HepG2 (cell line): ENCODE data around the gene IQGAP3. TPM values are rescaled to one million over a fixed set of nuclear protein-coding genes. Genes with fewer than 3 reads are reported as not detected.

Source experiments
- GABPB1 ChIP-seq: IDR thresholded peaks from 2 replicates; pipeline ENCODE4 v1.6.1; 2016; ENCODE audit warnings: mild to moderate bottlenecking, missing genetic modification reagents, moderate library complexity, missing compliant biosample characterization
- HNRNPUL1 ChIP-seq: fragments of 200-400 bp; formaldehyde crosslinking; IDR thresholded peaks from 2 replicates; pipeline ENCODE4 v1.6.1; 2017; ENCODE audit warnings: low read depth, mild to moderate bottlenecking, low read length, moderate library complexity
- NR2F6 ChIP-seq, 2 experiments: IDR thresholded peaks; 2 replicates each; pipeline ENCODE4 v1.6.1; 2016; ENCODE audit warnings: antibody characterized with exemption in 1 of 2, mild to moderate bottlenecking in 1 of 2
- SALL2 ChIP-seq: sonication (generic); formaldehyde crosslinking; IDR thresholded peaks from 2 replicates; pipeline ENCODE4 v1.8.1; 2023; ENCODE audit warnings: mild to moderate bottlenecking, missing genetic modification reagents, inconsistent platforms
- SRY ChIP-seq: sonication (generic); formaldehyde crosslinking; IDR thresholded peaks from 2 replicates; pipeline ENCODE4 v1.8.0; 2022; ENCODE audit warnings: mild to moderate bottlenecking, missing genetic modification reagents
- YY1 ChIP-seq: IDR thresholded peaks from 2 replicates; pipeline ENCODE4 v1.6.1; 2011; ENCODE audit warnings: low read length, low read depth, moderate library complexity, mild to moderate bottlenecking; ENCODE audit not compliant: insufficient read depth, insufficient replicate concordance
- ZNF34 ChIP-seq: sonication (generic); formaldehyde crosslinking; IDR thresholded peaks from 2 replicates; pipeline ENCODE4 v1.4.0; 2020; ENCODE audit warnings: mild to moderate bottlenecking, missing genetic modification reagents, borderline replicate concordance
- ZNF552 ChIP-seq: sonication (generic); formaldehyde crosslinking; IDR thresholded peaks from 2 replicates; pipeline ENCODE4 v1.9.0; 2022; ENCODE audit warnings: missing genetic modification reagents, mild to moderate bottlenecking, borderline replicate concordance
- polyA plus RNA-seq, 8 experiments: library from polyadenylated mRNA; depleted of rRNA in 3 of 8; stranded (reverse) in 7 of 8; unstranded in 1 of 8; fragments of >200 nt; fragmentation: Illumina TruSeq in 4 of 8; extraction: Trizol in 4 of 8; gene quantifications; 2 replicates each; pipeline versions ENCODE4 v1.2.1 to v1.2.3, GENCODE V29; 2011 to 2016; ENCODE audit warnings: low read depth in 4 of 8, missing spikeins in 1 of 8, mixed read lengths in 1 of 8; ENCODE audit not compliant: insufficient read depth in 1 of 8
- total RNA-seq, 5 experiments: library from RNA; depleted of rRNA; stranded (reverse); fragments of >200 nt; fragmentation: Illumina TruSeq; extraction: Trizol; gene quantifications; 2 replicates each; pipeline ENCODE4 v1.2.3, GENCODE V29; 2016; ENCODE audit warnings: low read depth in 1 of 5
- TF ChIP-seq, protein P1 (sequence below): IDR thresholded peaks from 2 replicates; pipeline ENCODE4 v1.6.1; 2016; ENCODE audit warnings: missing compliant biosample characterization, missing genetic modification reagents, borderline replicate concordance
- TF ChIP-seq, protein P2 (sequence below): sonication (generic); formaldehyde crosslinking; IDR thresholded peaks from 2 replicates; pipeline ENCODE4 v1.4.0; 2020; ENCODE audit warnings: mild to moderate bottlenecking, missing genetic modification reagents
- TF ChIP-seq, protein P3 (sequence below): sonication (generic); formaldehyde crosslinking; IDR thresholded peaks from 2 replicates; pipeline ENCODE4 v1.4.0; 2020; ENCODE audit warnings: low read depth, mild to moderate bottlenecking, missing genetic modification reagents
- TF ChIP-seq, protein P4 (sequence below): sonication (generic); formaldehyde crosslinking; IDR thresholded peaks from 2 replicates; pipeline ENCODE4 v1.5.1; 2020; ENCODE audit warnings: mild to moderate bottlenecking, missing genetic modification reagents
- TF ChIP-seq, protein P5 (sequence below): sonication (generic); formaldehyde crosslinking; IDR thresholded peaks from 2 replicates; pipeline ENCODE4 v1.4.0; 2020; ENCODE audit warnings: mild to moderate bottlenecking, missing genetic modification reagents
- TF ChIP-seq, protein P6 (sequence below): sonication (generic); formaldehyde crosslinking; IDR thresholded peaks from 2 replicates; pipeline ENCODE4 v1.8.0; 2022; ENCODE audit warnings: mild to moderate bottlenecking, missing genetic modification reagents

The IQGAP3 gene
- total and polyA plus RNA-seq, 2 of the 13 experiments (the other 11 are each of a cell fraction or from before 2014, with no cell fraction given), result 13.5 to 14.1 TPM

DNA sequence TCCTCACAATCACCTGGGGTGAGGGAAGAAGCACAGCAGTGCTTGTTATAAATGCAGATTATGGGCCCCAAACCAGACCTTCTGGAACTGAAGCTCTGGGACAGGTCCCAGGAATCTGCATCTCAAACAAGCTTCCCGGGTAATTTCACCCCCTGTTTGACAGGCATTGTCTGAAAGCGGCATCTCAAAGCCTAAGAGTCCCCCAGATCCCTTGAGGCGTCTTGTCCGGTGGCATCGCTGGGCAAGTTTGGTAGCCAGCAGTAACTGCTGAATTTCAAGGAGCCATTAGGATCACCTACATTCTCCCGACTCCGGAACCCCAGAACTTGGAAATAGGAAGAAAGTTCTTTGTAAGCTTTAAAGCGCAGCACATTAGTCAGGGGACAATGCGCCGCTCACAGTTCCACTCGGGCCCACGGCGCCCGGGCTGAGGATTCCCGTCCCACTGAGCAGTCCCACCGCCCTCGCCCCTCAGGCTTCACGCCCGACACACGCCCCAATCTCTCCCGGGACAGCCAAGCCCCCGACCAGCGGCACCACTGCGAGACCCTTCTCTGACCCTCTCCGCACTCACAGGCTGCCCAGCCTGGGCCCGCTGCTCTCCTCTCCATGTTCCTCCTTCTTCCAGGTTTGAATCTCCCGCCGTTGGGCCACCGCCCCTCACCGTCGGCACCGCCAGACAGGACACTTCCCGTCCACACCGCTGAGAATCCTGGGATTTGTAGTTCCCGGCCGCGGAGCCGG is at the start of gene IQGAP3 (continued):
- TF ChIP-seq ZNF552 (CRISPR knock-in tag), result no peak
- TF ChIP-seq, protein P1, sequence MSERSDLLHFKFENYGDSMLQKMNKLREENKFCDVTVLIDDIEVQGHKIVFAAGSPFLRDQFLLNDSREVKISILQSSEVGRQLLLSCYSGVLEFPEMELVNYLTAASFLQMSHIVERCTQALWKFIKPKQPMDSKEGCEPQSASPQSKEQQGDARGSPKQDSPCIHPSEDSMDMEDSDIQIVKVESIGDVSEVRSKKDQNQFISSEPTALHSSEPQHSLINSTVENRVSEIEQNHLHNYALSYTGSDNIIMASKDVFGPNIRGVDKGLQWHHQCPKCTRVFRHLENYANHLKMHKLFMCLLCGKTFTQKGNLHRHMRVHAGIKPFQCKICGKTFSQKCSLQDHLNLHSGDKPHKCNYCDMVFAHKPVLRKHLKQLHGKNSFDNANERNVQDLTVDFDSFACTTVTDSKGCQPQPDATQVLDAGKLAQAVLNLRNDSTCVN, result no peak
- no peak for TF ChIP-seq HNRNPUL1
- TF ChIP-seq YY1, result peak; percentile 64
- TF ChIP-seq SALL2 (CRISPR knock-in tag), result no peak
- TF ChIP-seq, protein P2, sequence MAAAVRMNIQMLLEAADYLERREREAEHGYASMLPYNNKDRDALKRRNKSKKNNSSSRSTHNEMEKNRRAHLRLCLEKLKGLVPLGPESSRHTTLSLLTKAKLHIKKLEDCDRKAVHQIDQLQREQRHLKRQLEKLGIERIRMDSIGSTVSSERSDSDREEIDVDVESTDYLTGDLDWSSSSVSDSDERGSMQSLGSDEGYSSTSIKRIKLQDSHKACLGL (CRISPR knock-in tag), result peak; percentile 83; the same call in 1 of the 2 replicates
- TF ChIP-seq SRY, result peak; percentile 57; the same call in 1 of the 2 replicates
- TF ChIP-seq, protein P3, sequence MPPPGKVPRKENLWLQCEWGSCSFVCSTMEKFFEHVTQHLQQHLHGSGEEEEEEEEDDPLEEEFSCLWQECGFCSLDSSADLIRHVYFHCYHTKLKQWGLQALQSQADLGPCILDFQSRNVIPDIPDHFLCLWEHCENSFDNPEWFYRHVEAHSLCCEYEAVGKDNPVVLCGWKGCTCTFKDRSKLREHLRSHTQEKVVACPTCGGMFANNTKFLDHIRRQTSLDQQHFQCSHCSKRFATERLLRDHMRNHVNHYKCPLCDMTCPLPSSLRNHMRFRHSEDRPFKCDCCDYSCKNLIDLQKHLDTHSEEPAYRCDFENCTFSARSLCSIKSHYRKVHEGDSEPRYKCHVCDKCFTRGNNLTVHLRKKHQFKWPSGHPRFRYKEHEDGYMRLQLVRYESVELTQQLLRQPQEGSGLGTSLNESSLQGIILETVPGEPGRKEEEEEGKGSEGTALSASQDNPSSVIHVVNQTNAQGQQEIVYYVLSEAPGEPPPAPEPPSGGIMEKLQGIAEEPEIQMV, result no peak
- TF ChIP-seq, protein P4, sequence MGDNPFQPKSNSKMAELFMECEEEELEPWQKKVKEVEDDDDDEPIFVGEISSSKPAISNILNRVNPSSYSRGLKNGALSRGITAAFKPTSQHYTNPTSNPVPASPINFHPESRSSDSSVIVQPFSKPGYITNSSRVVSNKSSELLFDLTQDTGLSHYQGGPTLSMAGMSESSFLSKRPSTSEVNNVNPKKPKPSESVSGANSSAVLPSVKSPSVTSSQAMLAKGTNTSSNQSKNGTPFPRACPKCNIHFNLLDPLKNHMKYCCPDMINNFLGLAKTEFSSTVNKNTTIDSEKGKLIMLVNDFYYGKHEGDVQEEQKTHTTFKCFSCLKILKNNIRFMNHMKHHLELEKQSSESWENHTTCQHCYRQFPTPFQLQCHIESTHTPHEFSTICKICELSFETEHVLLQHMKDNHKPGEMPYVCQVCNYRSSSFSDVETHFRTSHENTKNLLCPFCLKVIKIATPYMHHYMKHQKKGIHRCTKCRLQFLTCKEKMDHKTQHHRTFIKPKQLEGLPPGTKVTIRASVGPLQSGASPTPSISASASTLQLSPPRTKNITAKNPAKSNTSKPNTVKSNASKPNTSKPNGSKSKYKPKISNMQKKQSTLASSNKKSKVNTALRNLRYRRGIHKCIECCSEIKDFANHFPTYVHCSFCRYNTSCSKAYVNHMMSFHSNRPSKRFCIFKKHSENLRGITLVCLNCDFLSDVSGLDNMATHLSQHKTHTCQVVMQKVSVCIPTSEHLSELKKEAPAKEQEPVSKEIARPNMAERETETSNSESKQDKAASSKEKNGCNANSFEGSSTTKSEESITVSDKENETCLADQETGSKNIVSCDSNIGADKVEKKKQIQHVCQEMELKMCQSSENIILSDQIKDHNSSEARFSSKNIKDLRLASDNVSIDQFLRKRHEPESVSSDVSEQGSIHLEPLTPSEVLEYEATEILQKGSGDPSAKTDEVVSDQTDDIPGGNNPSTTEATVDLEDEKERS (CRISPR knock-in tag), result no peak
- TF ChIP-seq, protein P5, sequence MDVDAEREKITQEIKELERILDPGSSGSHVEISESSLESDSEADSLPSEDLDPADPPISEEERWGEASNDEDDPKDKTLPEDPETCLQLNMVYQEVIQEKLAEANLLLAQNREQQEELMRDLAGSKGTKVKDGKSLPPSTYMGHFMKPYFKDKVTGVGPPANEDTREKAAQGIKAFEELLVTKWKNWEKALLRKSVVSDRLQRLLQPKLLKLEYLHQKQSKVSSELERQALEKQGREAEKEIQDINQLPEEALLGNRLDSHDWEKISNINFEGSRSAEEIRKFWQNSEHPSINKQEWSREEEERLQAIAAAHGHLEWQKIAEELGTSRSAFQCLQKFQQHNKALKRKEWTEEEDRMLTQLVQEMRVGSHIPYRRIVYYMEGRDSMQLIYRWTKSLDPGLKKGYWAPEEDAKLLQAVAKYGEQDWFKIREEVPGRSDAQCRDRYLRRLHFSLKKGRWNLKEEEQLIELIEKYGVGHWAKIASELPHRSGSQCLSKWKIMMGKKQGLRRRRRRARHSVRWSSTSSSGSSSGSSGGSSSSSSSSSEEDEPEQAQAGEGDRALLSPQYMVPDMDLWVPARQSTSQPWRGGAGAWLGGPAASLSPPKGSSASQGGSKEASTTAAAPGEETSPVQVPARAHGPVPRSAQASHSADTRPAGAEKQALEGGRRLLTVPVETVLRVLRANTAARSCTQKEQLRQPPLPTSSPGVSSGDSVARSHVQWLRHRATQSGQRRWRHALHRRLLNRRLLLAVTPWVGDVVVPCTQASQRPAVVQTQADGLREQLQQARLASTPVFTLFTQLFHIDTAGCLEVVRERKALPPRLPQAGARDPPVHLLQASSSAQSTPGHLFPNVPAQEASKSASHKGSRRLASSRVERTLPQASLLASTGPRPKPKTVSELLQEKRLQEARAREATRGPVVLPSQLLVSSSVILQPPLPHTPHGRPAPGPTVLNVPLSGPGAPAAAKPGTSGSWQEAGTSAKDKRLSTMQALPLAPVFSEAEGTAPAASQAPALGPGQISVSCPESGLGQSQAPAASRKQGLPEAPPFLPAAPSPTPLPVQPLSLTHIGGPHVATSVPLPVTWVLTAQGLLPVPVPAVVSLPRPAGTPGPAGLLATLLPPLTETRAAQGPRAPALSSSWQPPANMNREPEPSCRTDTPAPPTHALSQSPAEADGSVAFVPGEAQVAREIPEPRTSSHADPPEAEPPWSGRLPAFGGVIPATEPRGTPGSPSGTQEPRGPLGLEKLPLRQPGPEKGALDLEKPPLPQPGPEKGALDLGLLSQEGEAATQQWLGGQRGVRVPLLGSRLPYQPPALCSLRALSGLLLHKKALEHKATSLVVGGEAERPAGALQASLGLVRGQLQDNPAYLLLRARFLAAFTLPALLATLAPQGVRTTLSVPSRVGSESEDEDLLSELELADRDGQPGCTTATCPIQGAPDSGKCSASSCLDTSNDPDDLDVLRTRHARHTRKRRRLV (CRISPR knock-in tag), result peak; percentile 58; the same call in 1 of the 2 replicates
- TF ChIP-seq NR2F6 (IDR thresholded peaks at IDR 0.05), result no peak
- no peak for TF ChIP-seq NR2F6 (CRISPR knock-in tag; IDR thresholded peaks at IDR 0.05)
- TF ChIP-seq, protein P6, sequence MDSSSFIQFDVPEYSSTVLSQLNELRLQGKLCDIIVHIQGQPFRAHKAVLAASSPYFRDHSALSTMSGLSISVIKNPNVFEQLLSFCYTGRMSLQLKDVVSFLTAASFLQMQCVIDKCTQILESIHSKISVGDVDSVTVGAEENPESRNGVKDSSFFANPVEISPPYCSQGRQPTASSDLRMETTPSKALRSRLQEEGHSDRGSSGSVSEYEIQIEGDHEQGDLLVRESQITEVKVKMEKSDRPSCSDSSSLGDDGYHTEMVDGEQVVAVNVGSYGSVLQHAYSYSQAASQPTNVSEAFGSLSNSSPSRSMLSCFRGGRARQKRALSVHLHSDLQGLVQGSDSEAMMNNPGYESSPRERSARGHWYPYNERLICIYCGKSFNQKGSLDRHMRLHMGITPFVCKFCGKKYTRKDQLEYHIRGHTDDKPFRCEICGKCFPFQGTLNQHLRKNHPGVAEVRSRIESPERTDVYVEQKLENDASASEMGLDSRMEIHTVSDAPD (CRISPR knock-in tag), result peak; percentile 35; the same call in 1 of the 2 replicates
- TF ChIP-seq ZNF34, result no peak
- peak; percentile 99 for TF ChIP-seq GABPB1 (CRISPR knock-in tag)
